GM19043 (cell line): ENCODE measurements around the gene PKDREJ.
"Not testable (repeated sequence)": the region's sequence is repeated elsewhere in the genome, so short reads cannot be mapped to it uniquely, and the experiment has no call there.

ENCODE experiments used
- ATAC-seq: cut with Tn5 transposase; IDR thresholded peaks from one replicate; pipeline ENCODE4 v1.9.1; 2021; ENCODE audit warnings: low read depth; ENCODE audit not compliant: unreplicated experiment

PKDREJ gene

GRCh38 chr22:46263216-46263590, at the start of gene PKDREJ:
TSS of gene PKDREJ (minus strand) at chr22:46263343. CDS start at chr22:46263322, 21 bp downstream.
- ATAC-seq: no peak

- ATAC-seq: not testable (repeated sequence)
Observed at GRCh38 chr22:46312848-46313247, 49.7 kb upstream of the PKDREJ start.

GRCh38 chr22:46312056-46312455, 48.9 kb upstream of the PKDREJ start:
- no peak for ATAC-seq

GRCh38 chr22:46309526-46310085, 46.5 kb upstream of the PKDREJ start:
- ATAC-seq: no peak

- ATAC-seq: no peak
Observed at GRCh38 chr22:46308283-46308988, 45.3 kb upstream of the PKDREJ start.

- ATAC-seq: no peak
Observed at GRCh38 chr22:46303347-46303965, 40.3 kb upstream of the PKDREJ start.

GRCh38 chr22:46300491-46300890, 37.3 kb upstream of the PKDREJ start:
- ATAC-seq: no peak

GRCh38 chr22:46299101-46299500, 36.0 kb upstream of the PKDREJ start:
- ATAC-seq: no peak

- no peak for ATAC-seq
Observed at GRCh38 chr22:46297151-46297812, 34.1 kb upstream of the PKDREJ start.

- peak; percentile 92 for ATAC-seq
Observed at GRCh38 chr22:46296257-46297150, 33.4 kb upstream of the PKDREJ start, which contains the start of gene GTSE1. TSS of gene GTSE1 (plus strand) at chr22:46296870. CDS start at chr22:46297401, 531 bp downstream.

GRCh38 chr22:46295277-46295971, 32.3 kb upstream of the PKDREJ start:
- no peak for ATAC-seq

- ATAC-seq: no peak
Observed at GRCh38 chr22:46294784-46295183, 31.6 kb upstream of the PKDREJ start.

- ATAC-seq: no peak
Observed at GRCh38 chr22:46293577-46294260, 30.6 kb upstream of the PKDREJ start.

- ATAC-seq: no peak
Observed at GRCh38 chr22:46292732-46293131, 29.6 kb upstream of the PKDREJ start.

GRCh38 chr22:46292173-46292572, 29.0 kb upstream of the PKDREJ start:
- ATAC-seq: no peak

GRCh38 chr22:46290843-46291785, 28.0 kb upstream of the PKDREJ start:
- ATAC-seq: no peak

- no peak for ATAC-seq
Observed at GRCh38 chr22:46290121-46290842, 27.1 kb upstream of the PKDREJ start.
